ENCODE data around the gene ZHX3.

Gene ZHX3

DNA sequence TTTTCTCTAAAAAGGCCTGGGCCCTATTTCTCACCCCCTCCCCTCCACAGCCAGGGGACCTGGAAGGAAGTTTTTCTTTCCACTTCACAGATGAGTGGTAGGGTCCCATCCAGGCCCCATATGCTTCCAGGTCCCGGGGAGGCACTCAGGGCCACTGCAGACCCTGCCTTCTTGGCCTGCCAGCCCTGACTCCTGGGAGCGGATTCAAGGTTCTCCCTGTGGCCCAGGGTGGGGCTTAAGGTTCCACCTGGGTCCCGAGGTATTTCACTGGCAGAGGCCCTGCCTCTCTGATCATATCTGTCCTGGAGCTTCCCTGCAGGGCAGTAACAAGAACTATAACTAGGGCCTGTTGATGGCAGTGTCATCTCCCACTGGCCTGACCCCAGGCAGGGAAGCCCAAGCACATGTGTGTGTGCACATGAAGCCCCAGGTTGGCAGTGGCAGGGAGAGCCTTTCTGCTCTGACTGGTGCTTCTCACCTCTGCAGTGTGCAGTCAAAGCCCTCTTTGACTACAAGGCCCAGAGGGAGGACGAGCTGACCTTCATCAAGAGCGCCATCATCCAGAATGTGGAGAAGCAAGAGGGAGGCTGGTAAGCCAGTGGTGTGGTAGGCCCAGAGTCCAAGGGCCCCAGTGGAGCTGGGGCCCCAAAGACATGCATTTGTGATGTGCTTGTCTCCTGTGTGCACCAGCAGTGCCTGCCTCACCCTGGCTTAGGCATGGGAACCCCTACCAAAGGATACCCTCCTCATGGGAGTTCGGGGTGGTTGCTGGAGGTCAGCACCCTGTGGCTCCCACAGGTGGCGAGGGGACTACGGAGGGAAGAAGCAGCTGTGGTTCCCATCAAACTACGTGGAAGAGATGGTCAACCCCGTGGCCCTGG lies 149.0 kb downstream of the ZHX3 start:
- DNase-seq = no peak

DNA sequence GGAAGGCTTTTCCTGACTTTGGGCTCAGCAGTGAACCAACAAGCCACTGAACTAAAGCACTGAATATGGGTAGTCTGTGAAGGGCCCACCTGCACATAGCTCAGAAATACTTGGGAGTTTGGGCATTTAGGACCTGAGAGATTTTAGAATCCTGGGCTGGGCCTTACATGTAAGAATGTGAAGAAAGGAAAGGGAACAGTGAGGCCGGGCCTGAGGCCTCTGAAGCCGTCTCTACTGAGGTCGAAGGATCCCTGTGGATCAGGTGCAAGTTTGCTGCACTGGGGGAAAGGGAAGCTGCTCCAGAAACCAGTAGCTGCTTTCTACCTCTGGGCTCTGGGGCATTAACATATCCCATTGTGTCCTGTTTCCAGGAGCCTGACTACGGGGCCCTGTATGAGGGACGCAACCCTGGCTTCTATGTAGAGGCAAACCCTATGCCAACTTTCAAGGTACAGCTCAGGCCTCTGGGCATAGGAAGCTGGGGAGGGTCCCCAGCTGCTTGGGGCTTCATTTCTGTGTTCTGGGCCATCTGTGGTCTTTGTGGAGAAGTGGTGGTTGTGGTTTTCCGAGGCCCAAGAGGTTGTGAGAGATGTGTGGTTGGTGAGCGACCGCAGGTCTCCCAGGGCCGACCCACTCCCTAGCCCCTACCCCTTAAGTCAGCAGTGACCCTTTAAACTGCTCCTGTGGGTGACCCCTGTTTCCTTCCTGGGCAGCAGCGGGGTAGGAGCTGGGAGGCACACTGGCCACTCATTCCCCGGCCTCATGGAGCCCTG lies 149.9 kb downstream of the ZHX3 start:
- DNase-seq = no peak

DNA sequence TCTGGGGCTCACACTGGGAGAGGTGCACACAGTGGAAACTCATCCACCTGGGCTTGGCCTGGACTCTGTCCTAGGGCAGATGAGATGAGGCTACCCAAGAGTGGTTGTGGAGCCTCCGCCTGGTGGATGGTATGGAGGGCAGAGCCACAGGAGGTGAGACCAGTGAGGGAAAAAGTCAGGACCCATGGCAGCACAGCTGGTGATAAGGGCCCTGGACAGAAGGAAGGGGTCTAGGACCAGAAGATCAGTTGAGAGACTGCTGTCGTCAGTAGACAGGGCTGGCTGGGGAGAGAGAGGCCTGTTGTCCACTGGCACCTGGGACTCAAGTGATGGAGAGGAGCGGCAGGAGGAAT lies 150.4 kb downstream of the ZHX3 start:
- no peak for DNase-seq

DNA sequence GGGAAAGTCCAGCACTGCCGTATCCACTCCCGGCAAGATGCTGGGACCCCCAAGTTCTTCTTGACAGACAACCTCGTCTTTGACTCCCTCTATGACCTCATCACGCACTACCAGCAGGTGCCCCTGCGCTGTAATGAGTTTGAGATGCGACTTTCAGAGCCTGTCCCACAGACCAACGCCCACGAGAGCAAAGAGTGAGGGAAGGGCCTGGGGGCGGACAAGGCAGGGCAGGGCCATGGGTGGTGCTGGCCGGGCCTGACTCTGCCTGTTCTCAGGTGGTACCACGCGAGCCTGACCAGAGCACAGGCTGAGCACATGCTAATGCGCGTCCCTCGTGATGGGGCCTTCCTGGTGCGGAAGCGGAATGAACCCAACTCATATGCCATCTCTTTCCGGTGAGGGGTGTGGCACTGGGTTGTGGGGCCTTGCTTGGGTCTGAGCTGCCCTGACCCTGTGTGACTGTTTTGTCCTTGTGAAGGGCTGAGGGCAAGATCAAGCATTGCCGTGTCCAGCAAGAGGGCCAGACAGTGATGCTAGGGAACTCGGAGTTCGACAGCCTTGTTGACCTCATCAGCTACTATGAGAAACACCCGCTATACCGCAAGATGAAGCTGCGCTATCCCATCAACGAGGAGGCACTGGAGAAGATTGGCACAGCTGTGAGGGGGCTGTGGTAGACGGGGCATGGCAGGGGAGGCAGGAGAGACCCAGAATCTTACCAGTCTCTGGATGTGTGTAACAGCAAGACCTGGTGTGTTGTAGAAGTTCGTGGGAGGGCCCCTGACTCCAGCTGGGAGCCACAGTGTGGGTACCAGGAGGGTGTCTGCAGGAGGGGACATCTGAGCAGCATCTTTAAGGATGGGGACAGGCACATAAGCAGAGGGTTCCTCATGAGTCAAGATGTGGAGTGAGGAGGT lies 151.1 kb downstream of the ZHX3 start:
- no peak for DNase-seq

DNA sequence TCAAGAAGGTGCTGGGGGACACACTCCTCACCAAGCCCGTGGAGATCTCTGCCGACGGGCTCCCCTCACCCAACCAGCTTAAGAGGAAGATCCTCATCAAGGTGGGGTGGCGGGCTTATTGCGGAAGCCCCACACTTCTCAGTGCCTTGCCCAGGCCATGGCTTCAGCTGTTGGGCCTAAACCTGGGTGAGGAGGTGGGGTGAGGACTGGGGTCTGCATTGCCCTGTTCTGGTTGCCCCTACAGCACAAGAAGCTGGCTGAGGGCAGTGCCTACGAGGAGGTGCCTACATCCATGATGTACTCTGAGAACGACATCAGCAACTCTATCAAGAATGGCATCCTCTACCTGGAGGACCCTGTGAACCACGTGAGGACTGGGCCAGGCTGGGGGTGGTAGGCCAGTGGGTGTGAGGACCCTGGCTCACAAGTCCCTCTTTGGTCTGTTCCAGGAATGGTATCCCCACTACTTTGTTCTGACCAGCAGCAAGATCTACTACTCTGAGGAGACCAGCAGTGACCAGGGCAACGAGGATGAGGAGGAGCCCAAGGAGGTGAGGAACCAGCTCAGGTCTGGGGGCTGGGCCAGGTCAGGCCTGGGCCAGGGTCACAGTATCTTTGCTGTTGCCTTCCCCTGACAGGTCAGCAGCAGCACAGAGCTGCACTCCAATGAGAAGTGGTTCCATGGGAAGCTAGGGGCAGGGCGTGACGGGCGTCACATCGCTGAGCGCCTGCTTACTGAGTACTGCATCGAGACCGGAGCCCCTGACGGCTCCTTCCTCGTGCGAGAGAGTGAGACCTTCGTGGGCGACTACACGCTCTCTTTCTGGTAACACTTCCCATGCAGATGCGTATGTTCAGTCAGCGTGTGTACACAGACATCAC lies 152.3 kb downstream of the ZHX3 start:
- DNase-seq = no peak

DNA sequence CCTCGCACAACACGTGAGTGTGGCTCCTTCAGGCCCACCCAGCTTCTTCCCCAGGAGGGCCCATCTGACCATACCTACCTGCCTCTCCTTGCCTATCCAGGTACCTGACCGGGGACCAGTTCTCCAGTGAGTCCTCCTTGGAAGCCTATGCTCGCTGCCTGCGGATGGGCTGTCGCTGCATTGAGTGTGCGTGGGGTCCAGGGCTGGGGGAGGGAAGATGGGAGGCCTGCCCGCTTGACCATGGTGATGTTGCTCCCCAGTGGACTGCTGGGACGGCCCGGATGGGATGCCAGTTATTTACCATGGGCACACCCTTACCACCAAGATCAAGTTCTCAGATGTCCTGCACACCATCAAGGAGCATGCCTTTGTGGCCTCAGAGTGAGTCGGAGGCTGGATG lies 153.7 kb downstream of the ZHX3 start:
- DNase-seq = no peak

DNA sequence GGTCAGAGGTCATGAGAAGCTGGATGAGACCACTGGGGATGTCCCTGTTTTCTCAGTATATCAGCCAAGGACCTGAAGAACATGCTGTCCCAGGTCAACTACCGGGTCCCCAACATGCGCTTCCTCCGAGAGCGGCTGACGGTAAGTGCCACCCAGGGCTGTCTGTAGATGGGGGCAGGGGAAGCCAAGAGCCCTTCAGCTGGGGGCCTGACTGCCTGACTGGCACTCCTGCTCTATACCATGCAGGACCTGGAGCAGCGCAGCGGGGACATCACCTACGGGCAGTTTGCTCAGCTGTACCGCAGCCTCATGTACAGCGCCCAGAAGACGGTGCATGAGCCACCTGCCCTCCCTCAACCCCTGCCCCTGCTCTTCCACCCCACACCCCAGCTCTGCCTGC lies 155.1 kb downstream of the ZHX3 start:
- no peak for DNase-seq

DNA sequence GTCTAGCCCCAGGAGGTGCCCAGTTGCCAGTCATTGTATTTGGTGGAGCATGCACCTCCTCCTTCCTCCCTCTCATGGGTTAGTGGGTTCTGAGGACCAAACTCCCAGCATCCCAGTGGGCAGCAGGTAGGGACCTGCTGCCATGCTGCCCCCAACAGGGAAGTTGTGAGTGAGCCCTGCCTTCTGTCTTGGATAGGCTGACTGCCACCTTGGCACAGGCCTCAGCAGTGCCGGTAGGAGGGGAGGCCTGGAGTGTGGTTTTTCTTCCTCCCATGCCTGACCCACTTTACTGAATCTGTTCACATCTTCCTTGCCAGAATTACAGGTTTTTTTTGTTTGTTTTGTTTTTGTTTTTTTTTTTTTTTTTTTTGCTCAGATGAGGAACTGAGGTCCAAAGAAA lies 155.6 kb downstream of the ZHX3 start:
- no peak for DNase-seq

DNA sequence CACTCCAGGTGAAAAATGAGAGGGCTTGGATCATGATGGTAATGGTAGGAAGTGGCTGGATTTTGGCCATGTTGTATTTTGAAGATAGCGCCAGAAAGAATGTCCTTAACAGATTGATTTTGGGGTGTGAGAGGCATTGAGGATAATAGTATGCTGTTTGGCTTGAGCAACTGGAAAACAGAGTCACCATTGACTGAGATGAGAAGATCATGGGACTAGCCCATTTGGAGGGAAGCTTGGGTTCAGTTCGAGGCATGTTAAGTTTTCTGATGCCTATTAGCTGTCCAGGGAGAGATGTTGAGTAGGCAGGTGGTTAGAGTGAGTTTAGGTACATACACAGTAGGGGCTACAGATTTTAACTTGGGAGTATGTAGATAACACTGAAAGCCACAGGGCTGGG lies 156.8 kb downstream of the ZHX3 start:
- no peak for DNase-seq

DNA sequence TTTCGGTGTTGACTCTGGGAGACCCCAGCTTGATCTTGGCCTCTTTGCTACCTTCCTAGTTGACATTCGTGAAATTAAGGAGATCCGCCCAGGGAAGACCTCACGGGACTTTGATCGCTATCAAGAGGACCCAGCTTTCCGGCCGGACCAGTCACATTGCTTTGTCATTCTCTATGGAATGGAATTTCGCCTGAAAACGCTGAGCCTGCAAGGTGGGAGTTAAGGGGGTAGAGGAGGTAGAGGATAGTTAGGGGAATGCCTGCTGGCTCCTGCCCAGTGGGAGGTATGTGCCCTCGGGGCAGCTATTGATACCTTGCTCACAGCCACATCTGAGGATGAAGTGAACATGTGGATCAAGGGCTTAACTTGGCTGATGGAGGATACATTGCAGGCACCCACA lies 158.0 kb downstream of the ZHX3 start:
- no peak for DNase-seq

DNA sequence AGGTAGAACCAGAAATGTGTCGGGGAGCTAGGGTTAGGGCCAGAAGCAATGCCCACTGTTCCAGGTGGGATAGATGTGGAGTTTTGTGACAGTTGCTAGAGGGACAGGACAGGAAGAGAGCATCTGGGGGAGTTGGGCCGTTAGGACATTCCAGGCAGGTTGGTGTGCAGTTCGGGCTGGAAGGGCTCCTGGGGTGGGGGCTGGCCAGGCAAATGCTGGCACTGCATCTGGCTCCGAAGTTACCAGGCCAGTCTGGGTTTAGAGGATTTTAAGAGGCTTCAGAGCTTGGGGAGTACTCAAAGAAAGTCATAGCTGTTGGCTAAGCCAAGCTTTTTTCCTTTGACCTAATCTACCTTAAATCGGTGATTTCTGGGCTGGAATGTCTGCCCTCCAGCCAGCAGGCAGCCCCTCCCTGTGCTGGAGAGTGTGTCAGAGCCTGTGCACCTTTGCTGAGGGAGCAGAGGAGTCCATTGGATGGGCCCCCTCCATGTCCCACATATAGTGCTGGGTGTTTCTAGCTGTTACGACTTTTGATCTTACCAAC lies 159.4 kb downstream of the ZHX3 start:
- no peak for DNase-seq

DNA sequence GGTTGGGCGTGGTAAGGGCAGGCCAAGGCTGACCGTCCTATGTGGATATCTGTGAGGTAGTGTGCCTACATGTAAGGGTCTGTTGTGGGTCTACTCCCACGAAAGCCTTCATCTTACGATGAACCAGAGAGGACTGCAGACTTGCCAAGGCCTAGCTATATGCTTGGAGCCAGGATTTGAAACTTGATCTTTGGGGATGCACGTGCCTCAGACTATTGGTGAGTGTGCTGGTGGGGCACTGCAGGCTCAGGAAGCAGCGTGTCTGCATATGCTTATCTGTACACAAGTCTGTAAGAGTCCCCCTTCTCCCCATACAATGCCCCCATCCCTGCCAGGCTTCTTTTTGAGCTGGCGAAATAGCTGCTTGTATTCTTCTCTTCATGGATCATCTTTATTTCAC lies 162.3 kb downstream of the ZHX3 start:
- DNase-seq = no peak

DNA sequence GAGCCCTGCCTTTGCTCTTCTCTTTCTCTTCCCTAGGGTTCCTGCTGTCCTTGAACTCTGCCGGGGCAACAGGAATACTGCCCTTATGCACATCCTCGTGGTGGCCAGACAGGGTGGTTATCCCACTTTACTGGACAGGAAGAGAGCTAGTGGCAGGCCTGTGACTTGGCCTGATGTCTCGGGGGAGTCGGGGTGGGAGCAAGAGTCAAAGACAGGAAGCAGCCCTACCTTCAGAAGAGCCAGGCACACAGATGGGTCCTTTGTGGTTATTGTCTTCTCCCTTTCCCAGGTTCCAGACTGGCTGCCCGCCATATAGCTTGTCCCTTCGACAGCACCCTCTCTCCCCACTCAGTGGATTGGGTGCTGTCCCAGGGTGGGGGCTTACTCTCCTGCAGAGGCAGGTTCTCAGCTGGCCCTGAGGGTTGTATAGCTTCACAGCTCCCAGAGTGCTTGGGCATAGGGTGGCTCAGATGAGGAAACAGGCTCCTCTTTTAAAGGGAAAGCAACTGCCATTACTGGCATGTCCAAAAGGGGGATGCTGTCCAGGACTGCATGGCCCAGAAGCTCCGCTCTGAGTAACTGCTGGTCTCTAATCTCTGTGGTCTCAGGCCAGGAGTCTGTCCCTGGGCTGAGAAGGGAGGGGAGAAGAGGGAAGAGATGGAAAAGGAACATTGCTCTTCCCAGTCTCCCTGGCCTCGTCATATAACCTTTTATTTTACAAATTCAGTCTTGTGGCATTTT lies 162.9 kb downstream of the ZHX3 start:
- DNase-seq = no peak

DNA sequence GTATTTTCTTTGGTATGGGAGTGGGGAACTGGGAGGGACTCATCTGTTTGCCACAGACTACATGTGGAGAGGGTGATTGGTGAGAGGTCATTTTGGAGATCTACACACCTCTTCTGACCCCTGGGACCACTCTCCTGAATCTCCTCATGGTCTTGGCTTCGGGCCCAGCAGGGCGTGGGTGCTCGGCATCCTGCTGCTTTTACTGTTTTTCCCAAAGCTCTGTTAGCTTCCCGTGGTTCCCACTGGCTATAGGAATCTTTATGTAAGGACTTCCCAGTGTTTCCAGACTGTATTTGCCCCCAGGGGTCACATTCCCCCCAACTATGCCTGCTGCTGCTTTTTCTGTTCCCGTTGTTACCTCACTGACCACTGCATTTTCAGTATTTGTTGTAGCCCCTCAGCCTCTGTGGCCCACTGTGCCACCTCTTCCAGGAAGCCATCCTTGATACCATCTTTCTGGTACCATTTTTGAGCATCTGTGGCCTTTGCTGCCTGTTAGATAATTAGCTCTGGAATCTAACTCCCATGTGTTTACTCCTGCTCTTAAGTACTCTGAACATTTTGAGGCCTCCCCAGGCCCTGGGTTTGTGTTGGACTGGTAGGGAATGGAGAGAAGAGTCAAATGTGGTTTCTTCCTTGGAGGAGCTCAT lies 165.3 kb downstream of the ZHX3 start:
- DNase-seq = no peak

DNA sequence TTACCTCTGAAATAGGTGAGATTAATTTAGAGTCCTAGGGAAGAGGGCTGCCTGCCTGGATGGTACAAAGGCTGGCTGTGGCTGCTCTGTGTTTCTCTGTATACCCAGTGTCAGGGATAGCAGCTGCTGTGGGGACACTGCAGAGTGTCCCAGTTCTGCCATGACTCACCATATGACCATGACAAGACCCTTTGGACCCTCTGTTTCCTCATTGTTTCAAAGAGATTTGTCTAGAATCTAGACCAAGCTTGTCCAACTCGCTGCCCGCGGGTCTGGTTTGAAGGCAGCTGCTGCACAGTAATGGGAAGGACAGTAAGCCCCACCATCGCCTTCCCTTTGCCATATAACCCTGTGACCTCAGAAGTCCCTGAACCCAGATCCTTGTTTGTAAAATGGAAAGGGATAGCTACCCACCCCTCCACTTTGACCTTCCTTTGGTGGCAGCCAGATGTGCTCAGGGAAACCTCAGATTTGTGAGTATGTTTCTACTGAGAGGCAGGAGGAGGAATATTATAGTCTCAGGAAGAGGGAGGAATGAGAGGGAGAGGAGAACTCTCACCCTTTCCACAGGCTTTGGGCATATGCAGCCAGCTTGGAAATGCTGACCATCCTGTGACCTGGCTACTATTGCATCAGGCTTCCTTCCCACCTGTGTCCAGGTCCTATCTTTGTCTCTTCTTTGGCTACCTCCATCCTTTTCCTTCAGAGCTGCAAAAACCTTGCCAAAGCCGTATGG lies 166.2 kb downstream of the ZHX3 start:
- no peak for DNase-seq

DNA sequence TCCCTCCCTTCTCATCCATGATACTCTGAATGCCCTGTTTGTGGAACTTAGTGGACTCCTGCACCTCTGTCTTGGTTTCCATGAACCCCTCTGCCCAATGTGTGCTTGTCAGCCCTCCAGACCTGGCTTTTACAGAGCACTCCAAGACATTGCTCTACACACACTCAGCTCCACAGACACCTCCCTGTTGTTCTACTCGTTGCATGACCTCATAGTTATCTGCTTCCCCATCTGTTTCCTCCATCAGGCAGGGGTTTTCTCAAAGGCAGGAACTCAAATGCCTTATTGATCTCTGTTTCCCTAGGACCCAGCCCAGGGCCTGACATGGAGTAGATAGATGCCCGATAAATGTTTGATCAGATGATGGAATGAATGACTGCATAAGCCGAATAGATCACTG lies 166.9 kb downstream of the ZHX3 start:
- DNase-seq = no peak

DNA sequence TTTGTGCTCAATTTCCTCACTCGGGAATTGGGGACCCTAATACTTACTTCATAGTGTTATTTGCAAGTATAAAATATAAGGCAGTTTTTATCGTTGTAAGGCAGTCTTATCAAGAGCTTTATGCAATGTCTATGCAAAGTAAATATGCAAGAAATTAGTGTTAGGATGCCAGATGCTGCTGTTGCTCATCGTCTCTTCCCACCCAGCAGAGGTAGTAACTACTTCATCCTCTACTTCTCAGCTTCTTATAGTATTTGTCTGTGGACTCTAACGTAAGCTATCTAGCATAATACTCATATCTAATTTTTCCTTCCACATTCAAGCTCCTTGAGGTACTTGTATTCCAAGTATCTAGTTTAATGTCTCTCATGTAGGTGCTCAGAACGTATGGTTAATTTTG lies 168.6 kb downstream of the ZHX3 start:
- DNase-seq = no peak

DNA sequence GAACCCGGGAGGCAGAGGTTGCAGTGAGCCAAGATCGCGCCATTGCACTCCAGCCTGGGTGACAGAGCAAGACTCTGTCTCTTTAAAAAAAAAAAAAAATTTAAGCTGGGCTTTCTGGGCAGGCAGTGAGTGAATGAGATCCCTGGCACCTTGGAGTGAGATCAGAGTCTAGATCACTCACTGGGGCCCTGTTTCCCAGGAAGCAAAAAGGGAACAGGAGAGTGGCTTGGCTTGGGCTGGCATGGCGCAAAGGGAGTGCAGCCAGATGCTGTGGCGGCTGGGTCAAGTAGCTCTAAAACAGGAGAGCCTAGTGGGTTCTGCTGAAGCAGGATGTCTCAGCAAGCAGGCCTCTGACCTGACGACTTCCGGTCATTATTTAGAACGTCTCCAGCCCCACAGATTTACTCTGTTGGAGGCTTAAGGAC lies 169.8 kb downstream of the ZHX3 start:
- DNase-seq = no peak

DNA sequence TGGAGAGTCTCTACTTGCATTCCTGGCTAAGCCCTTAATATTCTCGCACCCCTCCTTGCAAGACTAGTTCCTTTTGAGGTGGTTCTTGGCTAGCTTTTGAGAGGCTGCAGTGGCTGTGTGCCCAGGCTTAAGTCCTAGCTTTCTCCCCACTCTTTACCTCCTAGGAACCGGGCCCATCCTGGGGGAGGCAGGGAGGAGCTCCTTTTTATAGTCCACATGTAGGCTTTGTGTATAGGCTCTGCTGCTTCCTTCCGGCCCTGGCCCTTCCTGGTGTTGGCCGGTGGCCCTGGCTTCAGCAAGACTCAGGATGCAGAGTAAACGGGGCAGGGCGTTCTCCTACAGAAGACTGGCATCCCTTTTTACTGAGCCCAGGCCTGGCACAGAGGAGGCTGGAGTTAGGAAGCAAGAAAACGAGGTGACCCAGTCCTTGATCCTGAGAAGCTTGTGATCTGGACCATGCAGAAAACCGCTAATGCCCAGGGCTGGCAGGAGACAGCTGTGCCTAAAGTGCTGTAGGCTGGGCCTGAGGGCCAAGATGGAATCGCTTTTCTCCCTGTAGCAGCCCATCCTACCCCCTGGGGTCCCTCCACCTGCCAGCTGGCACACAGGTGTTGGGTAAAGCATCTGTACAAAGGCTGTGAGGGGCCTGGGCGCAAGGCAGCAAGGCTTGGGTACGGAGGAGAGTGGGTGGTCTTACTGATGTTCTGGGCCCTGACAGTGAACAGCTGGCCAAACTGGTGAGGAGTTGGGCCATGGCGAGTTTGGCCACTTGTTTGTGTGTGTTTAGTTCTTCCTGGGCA lies 171.5 kb downstream of the ZHX3 start:
- no peak for DNase-seq

All from NCI-H526 treated with DMSO at 0.1 percent for 48 hours (cell line).